K562 (cell line): Measurements from ENCODE around the gene ZFAND2A.

Source experiments
- GATAD2A ChIP-seq: fragments of 450-650 bp; IDR thresholded peaks from 2 replicates; pipeline ENCODE4 v1.6.1; 2017
- KAT7 ChIP-seq: sonication (generic); formaldehyde crosslinking; IDR thresholded peaks from 2 replicates; pipeline ENCODE4 v1.8.0; 2022; ENCODE audit warnings: missing genetic modification reagents, mild to moderate bottlenecking, borderline replicate concordance
- PHF8 ChIP-seq: fragments of 200-600 bp; sonication (generic); IDR thresholded peaks from 2 replicates; pipeline ENCODE4 v1.6.1; 2012; ENCODE audit warnings: mixed run types, mild to moderate bottlenecking, inconsistent platforms, low read length, moderate library complexity, borderline replicate concordance
- ZNF12 ChIP-seq: sonication (generic); formaldehyde crosslinking; IDR thresholded peaks from 2 replicates; pipeline ENCODE4 v1.4.0; 2020; ENCODE audit warnings: mild to moderate bottlenecking, missing genetic modification reagents

DNA sequence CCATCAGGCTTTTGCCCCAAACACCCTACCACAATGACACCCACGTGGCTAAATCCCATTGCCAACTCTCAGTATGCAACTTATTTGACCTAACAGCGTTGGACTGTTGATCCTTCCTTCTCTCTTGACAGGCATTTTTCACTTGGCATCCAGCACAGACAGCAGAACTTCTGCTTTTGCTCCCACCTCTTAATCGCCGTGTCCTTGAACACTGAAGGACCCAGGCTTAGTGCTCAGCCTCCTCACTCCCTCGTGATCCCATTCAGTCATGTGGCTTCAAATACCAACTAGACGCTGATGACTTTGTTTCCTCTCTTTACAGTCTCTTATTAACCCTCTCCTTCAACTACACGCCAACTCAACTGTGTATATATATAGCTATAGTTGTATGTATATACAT, 25.0 kb downstream of the ZFAND2A start:
- TF ChIP-seq KAT7 (CRISPR knock-in tag): no peak
- no peak for TF ChIP-seq PHF8
- TF ChIP-seq ZNF12 (CRISPR knock-in tag): no peak
- no peak for TF ChIP-seq GATAD2A
